ENCODE data around the gene TMEM222.

Gene TMEM222

DNA sequence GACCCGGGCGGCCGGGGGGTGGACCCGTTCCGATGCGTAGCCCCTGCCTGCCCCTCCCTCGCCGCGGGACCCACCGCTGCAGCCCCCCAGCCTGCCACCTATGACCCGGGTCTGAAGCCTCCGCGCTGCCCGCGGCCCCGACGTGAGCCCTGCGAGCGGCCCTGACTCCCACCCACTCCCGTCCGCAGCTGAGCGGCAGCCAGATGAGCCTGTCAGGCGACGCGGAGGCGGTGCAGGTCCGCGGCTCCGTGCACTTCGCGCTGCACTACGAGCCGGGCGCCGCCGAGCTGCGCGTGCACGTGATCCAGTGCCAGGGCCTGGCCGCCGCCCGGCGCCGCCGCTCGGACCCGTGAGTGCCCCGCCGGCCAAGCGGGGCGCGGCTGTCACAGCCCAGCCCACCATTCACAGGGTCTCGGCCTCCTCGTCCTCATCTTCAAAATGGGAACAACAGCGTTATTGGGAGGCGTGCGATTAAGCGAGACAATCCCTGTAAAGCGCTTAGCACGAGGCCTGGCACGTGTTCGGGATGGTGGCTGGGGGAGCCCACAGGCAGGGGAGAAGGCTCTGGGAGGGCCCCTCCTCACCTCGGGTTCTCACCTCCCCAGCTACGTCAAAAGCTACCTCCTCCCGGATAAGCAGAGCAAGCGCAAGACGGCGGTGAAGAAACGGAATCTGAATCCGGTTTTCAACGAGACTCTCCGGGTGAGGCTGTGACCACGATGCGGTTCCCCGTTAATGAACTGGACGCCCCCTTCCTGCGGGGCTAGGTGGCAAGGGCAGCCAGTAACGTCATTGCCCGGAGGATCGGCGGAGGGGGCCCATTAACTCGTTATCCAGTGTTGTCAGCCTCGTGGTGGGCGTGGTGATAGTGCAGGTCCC is 28.1 kb downstream of the TMEM222 start:
- Histone ChIP-seq H3K79me2 (ENCODE audit: control insufficient read depth, low read length) (no peaks in the 10 kb centered on the region), H4K20me1 (ENCODE audit: control insufficient read depth, insufficient read depth, low read depth, low read length) (no peaks in the 10 kb centered on the region), H3K4me3 (ENCODE audit: low read length) (no peak overlapping the region), H3K9me3 (ENCODE audit: control insufficient read depth, insufficient read depth, low read length) (no peaks in the 10 kb centered on the region), H3K27ac (ENCODE audit: low read depth, low read length) (no peak overlapping the region), H3F3A (ENCODE audit: control insufficient read depth, insufficient read depth) (no peaks in the 10 kb centered on the region), H3K36me3 (ENCODE audit: control insufficient read depth, low read length) (no peaks in the 10 kb centered on the region), H3K4me1 (ENCODE audit: control insufficient read depth, low read length) (no peaks in the 10 kb centered on the region), H3K27me3 (ENCODE audit: control insufficient read depth, low read length) (no peaks in the 10 kb centered on the region), H3K9me2 (replicated peaks; ENCODE audit: control insufficient read depth, low read length) (no peaks in the 10 kb centered on the region), H3K4me2 (ENCODE audit: low read length) (no peak overlapping the region)
- no peak for TF ChIP-seq EZH2phosphoT487 (IDR thresholded peaks at IDR 0.05; ENCODE audit: borderline replicate concordance, low read length)
- TF ChIP-seq, protein P1, sequence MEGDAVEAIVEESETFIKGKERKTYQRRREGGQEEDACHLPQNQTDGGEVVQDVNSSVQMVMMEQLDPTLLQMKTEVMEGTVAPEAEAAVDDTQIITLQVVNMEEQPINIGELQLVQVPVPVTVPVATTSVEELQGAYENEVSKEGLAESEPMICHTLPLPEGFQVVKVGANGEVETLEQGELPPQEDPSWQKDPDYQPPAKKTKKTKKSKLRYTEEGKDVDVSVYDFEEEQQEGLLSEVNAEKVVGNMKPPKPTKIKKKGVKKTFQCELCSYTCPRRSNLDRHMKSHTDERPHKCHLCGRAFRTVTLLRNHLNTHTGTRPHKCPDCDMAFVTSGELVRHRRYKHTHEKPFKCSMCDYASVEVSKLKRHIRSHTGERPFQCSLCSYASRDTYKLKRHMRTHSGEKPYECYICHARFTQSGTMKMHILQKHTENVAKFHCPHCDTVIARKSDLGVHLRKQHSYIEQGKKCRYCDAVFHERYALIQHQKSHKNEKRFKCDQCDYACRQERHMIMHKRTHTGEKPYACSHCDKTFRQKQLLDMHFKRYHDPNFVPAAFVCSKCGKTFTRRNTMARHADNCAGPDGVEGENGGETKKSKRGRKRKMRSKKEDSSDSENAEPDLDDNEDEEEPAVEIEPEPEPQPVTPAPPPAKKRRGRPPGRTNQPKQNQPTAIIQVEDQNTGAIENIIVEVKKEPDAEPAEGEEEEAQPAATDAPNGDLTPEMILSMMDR (IDR thresholded peaks at IDR 0.05; ENCODE audit: low read depth, low read length, poor library complexity, severe bottlenecking) = no peak

DNA sequence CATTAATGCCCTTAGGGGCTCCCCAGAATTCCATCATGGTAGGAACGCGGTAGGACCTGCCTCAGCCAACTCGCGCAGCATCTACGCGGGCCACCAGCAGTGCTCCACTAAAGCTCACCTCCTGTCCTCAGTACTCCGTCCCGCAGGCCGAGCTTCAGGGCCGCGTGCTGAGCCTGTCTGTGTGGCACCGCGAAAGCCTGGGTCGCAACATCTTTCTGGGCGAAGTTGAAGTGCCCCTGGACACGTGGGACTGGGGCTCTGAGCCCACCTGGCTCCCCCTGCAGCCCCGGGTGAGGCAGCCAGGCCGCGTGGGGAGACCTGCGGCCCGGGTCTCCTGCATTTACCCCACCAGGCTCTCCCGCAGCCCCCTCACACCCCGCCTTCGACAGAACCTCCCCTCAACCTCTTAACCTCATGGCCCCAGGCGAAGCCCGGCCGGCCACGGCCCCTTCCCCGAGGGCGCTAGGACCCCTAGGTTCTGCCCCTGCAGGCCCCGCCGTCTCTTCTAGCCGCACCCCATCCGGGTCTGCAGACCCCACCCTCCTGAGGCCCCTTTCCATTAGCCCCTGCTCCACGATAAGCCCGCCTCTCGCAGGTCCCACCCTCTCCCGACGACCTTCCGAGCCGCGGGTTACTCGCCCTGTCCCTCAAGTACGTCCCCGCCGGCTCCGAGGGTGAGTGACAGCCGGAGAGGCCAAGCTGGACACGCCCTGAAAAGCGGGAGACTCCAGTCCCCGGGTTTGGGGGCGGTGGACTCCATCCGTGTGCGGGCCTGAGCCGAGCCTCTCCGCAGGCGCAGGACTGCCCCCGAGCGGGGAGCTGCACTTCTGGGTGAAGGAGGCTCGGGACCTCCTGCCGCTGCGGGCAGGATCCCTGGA is 28.9 kb downstream of the TMEM222 start:
- TF ChIP-seq EZH2phosphoT487 (IDR thresholded peaks at IDR 0.05; ENCODE audit: borderline replicate concordance, low read length) = no peak
- TF ChIP-seq, protein P1 (IDR thresholded peaks at IDR 0.05; ENCODE audit: low read depth, low read length, poor library complexity, severe bottlenecking) = no peak
- Histone ChIP-seq H3K4me2 (ENCODE audit: low read length) (no peak overlapping the region), H3K79me2 (ENCODE audit: control insufficient read depth, low read length) (no peaks in the 10 kb centered on the region), H3K9me2 (replicated peaks; ENCODE audit: control insufficient read depth, low read length) (no peaks in the 10 kb centered on the region), H3K4me1 (ENCODE audit: control insufficient read depth, low read length) (no peaks in the 10 kb centered on the region), H3K9me3 (ENCODE audit: control insufficient read depth, insufficient read depth, low read length) (no peaks in the 10 kb centered on the region), H3K4me3 (ENCODE audit: low read length) (no peak overlapping the region), H3K27me3 (ENCODE audit: control insufficient read depth, low read length) (no peaks in the 10 kb centered on the region), H3K27ac (ENCODE audit: low read depth, low read length) (no peak overlapping the region), H3K36me3 (ENCODE audit: control insufficient read depth, low read length) (no peaks in the 10 kb centered on the region), H3F3A (ENCODE audit: control insufficient read depth, insufficient read depth) (no peaks in the 10 kb centered on the region), H4K20me1 (ENCODE audit: control insufficient read depth, insufficient read depth, low read depth, low read length) (no peaks in the 10 kb centered on the region)

DNA sequence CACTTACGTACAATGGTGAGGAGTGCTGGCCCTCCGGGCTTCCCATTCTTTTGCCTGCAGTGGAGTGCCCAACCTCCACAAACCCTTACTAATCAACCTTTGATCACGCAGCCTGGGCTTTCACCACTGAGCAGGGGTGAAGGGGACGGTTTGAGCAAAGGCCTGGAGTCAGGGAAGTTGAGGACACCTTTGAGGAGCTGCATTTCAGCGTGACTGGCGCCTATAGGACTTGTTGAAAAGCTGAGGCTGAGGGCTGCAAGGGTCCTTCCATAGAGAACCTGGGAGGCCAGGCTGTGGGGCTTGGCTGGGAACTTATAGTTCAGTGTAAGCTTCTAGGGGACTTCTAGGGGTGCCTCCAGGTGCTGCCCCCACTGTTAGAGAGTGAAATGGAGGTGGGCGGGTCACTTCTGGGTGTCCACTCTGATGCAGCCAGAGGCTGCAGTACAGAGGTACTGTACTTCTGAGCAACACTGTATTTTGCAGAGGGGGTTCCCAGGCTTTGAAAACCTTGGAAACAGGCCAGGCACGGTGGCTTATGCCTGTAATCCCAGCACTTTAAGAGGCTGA is 29.7 kb downstream of the TMEM222 start:
- H3K9me2 ChIP-seq (replicated peaks; ENCODE audit: control insufficient read depth, low read length) = no peaks in the 10 kb centered on the region
- H3K4me1 ChIP-seq (ENCODE audit: control insufficient read depth, low read length) = no peaks in the 10 kb centered on the region
- H3K27me3 ChIP-seq (ENCODE audit: control insufficient read depth, low read length) = no peaks in the 10 kb centered on the region
- no peaks in the 10 kb centered on the region for H3F3A ChIP-seq (ENCODE audit: control insufficient read depth, insufficient read depth)
- H3K36me3 ChIP-seq (ENCODE audit: control insufficient read depth, low read length) = no peaks in the 10 kb centered on the region
- H3K4me2 ChIP-seq (ENCODE audit: low read length) = no peak overlapping the region
- no peak overlapping the region for H3K4me3 ChIP-seq (ENCODE audit: low read length)
- H3K9me3 ChIP-seq (ENCODE audit: control insufficient read depth, insufficient read depth, low read length) = no peaks in the 10 kb centered on the region
- H3K79me2 ChIP-seq (ENCODE audit: control insufficient read depth, low read length) = no peaks in the 10 kb centered on the region
- no peaks in the 10 kb centered on the region for H4K20me1 ChIP-seq (ENCODE audit: control insufficient read depth, insufficient read depth, low read depth, low read length)
- TF ChIP-seq EZH2phosphoT487 (IDR thresholded peaks at IDR 0.05; ENCODE audit: borderline replicate concordance, low read length) = no peak
- TF ChIP-seq, protein P1 (IDR thresholded peaks at IDR 0.05; ENCODE audit: low read depth, low read length, poor library complexity, severe bottlenecking) = no peak
- H3K27ac ChIP-seq (ENCODE audit: low read depth, low read length) = no peak overlapping the region

Measured in DOHH2 (cell line).